Globus pallidus (tissue), 1 donor: ENCODE data around the gene IP6K1.
A peak's percentile ranks its signal among the peaks of the same experiment; 100 is the strongest.

Source experiments
- DNase-seq: peaks from one replicate; pipeline ENCODE4 v3.0.0-alpha.2; 2015; ENCODE audit warnings: low spot score

IP6K1 gene

DNA sequence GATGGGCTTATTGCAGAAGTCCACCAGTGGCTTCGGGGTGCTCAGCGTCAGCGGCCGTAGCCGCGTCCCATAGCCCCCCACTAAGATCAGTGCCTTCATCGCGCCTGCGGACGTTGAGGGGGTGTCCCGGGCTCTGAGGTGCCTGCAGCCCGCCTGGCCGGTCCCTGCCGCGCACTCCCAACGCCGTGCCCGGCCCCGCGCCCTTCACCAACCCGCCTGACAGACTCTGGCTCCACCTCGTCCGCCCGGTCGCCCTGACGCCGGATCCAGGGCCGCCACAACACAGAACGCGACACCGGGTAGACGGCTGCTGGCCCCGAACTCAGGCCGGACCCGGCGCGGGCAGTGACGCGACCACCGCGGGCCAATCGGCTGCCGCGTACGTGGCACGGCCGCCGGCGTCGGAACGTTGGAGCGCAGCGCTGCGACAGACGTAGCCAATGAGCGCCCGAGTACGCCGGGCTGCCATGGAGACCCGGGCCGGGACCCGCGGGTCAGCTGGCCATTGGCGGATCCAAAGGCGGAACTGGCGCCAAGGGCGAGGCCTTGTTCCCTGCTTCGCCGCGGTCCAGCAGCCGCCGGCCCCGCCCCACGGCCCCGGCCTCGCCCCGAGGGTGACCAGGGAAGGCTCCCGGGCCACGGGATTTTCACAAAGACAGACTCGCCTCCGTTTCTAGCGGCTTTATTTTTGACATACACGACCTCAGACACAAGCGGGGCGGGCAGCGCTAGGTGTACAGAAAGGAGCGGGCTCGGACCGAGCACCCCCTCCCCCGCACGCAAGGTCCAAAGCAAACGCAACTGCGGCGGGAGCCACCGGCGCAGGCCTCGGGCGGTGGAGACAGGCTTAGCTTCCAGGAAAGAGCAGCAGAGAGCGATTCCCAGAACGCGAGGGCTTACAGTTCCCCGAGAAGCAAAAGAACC is 62.5 kb downstream of the IP6K1 start, which contains the start of gene GMPPB:
TSS of gene GMPPB (minus strand) at position 324 of the 924 bp plus-strand sequence. CDS start at position 99, 225 bp downstream.
- DNase-seq = peak; percentile 94

GRCh38 chr3:49723296-49723627 is 63.1 kb downstream of the IP6K1 start:
- DNase-seq = no peak

DNA sequence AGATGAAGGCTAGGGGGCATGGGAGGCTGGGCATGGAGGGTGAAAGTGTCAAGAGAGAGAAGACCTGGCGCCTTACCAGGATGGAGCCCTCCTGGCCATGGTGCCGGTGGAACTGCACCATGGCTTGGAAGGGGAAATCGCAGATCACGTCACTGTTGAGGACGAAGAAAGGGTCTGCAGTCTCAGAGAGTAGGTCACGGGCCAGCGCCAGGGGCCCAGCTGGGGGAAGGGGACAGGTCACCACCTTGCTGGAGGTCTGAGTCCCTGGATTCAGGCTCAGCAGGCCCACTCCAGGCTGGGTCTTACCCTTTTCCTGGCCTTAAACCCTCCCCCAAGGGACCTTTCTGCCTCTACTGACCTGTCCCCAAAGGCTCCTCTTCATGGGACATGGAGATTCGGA is 63.4 kb downstream of the IP6K1 start:
- DNase-seq = no peak

DNA sequence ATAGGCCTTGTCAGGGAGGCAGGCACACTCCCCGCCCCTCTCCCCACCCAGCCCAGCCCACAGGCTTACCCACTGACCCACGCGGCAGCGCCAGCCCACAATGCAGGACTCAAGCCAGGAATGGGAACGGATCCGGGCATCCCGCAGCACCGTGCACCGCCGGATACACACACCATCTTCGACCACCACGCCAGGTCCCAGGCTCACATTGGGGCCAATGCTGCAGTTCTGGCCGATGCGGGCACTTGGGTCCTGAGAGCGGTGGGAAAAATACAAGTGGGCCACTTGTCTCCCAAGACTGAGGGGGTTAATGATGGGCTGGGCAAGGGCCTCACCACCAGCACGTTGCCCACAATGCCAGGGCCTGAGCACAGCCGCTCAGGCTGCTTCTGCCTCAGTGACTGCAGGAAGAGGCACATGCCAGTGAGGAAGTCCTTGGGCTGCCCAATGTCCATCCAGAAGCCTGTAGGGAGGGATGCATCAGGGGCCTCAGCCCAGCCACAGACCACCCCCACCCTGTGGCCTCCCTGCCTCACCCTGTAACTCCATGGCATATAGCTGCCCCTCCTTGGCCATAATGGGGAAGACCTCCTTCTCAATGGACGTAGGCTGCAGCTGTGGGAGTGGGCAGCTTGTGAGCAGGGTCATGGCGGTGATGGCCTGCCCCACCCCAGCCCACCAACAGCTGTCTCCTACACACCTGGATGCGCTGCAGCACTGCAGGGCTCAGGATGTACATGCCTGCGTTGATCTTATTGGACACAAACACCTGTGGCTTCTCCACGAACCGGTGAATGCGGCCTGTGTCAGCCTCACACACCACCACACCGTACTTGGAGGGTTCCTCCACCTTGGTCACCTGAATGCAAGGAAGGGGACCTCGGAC is 64.2 kb downstream of the IP6K1 start:
- DNase-seq = no peak

DNA sequence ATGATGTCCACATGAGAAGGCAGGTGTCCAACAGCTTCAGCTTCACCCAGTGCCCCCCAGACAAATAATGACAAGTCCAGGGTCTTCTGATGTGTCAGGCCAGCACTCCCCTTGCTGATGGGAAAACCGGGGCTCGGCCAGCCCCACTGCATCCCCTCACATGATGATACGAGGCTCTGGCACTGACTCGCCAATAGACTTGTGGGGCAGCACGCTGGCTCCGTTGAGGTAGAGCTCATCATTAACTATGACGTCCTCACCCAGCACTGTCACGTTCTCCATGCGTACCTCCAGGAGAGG is 64.8 kb downstream of the IP6K1 start:
- DNase-seq = no peak

DNA sequence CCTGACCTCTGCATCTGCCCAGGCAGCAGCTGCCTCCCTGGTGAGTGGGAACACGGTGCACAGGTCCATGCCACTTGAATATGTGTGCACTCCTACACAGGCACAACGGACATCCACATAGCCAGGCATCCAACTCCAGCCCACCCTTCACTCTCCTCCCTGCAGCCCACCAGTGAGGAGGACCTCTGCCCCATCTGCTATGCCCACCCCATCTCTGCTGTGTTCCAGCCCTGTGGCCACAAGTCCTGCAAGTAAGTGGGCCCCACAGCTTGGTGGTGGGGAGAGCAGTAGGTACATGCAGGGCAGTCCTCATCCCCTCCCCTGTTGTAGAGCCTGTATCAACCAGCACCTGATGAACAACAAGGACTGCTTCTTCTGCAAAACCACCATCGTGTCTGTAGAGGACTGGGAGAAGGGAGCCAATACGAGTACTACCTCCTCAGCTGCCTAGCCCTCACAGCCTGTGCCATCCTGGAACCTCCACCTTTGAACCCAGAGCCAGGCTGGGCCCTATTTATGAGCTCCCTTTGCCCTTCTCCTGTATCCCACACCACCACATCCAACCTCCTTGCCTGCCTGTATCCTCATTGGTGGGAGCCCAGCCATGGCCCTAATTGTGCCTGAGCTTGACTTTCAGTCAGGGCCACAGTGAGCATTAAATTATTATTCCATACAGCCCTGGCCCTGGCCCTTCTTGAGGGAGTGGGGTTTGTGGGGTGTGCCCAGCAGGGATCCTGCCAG is 65.3 kb downstream of the IP6K1 start:
- no peak for DNase-seq

GRCh38 chr3:49719214-49719884 is 67.0 kb downstream of the IP6K1 start, which contains the start of gene AMIGO3:
TSS of gene AMIGO3 (minus strand) at chr3:49719684. CDS start at chr3:49719465, 219 bp downstream.
- DNase-seq = peak; percentile 95

GRCh38 chr3:49718858-49719213 is 67.5 kb downstream of the IP6K1 start:
- DNase-seq = no peak

GRCh38 chr3:49717959-49718857 is 68.1 kb downstream of the IP6K1 start:
- DNase-seq = no peak

DNA sequence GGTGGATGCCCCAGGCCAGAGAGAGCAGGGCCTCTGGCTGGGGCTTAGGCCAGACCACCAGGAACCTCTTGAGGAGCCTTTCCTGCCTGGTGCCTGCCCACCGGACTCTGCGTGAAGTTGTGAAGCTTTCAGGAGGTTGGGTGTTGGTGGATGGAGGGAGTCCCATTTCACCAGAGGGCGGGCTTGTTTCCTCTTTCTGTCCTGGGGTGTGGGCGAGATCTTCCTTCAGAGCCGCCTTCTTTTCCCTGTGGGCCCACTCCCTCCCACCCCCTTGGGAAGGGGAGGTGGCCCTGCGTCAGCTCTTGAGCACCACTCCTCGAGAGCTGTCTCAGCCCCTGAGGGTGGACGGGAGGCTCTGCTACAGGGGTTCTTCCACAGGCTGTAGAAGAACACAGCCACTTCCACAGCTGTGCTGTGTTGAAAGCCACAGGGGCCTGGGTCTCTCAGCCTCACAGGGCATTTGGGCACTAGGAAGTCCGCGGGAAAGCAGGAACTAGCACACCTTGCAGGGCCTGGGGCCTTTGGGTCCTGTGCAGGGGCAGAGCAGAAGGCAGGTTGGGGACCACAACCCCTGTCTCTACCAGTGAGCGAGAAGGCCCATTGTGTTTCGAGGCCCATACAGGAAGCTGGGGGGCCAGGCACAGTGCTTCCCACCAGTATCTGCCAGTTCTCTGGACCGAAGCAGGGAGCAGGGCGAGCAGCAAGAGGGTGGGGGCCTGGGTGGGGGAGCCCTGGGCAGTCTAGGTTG is 69.0 kb downstream of the IP6K1 start:
- DNase-seq = no peak

DNA sequence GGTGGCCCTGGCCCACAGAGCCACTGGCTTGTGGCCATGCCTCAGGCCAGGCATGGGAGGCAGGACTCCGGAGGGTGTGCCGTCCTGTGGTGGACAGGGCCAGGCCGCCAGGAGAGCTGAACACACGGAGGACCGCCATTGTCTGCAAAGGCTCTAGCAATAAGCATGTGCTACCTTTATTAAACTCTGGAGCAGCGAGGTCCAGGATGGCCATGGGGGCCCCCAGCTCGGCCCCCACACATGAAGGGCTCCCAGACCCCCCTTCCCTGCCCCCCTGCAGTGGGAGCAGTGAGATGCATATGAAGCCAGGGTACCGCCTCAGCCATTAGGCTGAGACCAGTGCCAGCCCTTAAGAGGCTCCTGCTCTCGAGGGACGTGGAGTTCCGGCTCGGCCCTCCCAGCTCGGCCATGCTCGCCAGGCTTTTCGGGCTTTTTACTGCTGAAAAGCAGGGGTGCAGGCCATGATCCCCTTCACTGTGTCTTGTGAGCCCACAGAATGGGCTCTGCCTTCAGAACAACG is 69.6 kb downstream of the IP6K1 start:
- DNase-seq = no peak

- no peak for DNase-seq
Observed at GRCh38 chr3:49716169-49716568, 70.2 kb downstream of the IP6K1 start.

DNA sequence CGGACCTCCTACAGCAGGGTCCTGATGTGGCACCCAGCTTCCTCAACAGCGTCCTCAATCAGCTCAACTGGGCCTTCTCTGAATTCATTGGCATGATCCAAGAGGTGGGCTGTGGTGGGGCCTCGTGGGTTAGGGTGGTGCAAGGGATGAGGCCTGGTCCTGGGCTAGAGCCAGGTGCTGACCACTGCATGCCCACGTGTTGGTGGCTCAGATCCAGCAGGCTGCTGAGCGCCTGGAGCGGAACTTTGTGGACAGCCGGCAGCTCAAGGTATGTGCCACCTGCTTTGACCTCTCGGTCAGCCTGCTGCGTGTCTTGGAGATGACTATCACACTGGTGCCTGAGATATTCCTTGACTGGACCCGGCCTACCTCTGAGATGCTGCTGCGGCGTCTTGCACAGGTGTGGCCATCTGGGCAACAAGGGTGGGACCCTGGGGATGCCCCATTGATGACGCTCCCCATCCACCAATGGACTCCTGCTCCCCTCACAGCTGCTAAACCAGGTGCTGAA is 70.7 kb downstream of the IP6K1 start:
- DNase-seq = no peak

- no peak for DNase-seq
Observed at GRCh38 chr3:49714728-49715550, 71.4 kb downstream of the IP6K1 start.

GRCh38 chr3:49713336-49714105 is 72.8 kb downstream of the IP6K1 start:
- no peak for DNase-seq

DNA sequence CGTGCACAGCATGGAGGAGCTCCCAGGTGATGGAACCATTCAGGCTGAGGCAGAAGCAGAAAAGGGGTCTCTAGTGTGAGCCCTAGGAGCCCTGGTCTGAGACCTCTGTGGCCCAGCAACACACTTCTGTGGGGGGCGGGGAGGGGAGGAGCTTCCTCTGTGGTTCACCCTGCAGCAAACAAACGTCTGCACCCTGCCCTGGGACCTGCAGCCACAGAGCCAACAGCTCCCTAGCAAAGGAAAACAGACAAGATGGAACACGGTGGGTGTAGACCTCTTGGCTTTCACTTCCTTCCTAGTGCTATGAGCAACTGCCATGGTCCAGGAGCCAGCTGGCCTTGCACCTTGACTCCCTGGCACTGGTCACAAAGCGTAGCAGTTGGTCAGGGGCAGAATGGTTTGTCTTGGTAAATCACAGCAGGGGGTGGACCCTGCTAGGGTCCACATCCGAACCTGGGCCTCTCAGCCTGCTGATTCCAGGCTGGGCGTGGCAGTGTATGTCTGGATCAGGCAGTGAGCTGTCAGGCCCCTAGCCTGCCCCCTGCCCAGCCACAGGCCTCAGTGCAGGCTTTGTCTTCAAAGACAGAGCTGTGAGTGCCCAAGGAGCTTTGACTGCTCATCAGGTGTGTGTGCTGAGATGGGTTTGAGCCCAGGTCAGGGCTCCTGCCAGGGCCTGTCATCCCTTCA is 73.6 kb downstream of the IP6K1 start:
- no peak for DNase-seq

DNA sequence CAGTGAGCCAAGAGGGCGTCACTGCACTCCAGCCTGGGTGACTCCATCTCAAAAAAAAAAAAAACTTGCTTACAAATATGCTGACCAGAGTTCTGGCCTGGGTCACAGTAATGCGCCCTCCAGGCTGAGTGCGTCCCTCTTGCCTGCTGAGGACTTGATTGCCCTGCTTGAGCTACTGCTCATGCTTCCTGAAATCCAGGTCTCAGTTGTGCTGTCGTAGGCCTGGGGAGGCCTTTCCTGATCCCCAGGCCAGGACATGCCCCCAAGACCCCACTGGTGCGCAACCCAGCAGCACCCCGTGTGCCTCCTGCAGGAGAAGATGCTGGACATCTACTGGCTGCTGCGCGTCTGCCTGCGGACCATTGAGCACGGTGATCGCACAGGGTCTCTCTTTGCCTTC is 74.2 kb downstream of the IP6K1 start:
- DNase-seq = no peak
